DMS79 (cell line): ENCODE measurements around the gene ARHGEF17.
"Not testable (repeated sequence)": the region's sequence is repeated elsewhere in the genome, so short reads cannot be mapped to it uniquely, and the experiment has no call there.

ENCODE experiments used
- DNase-seq: peaks from one replicate; lab custom pipeline; 2025; lab: John Stamatoyannopoulos, UW

ARHGEF17 gene

GRCh38 chr11:73273222-73273895 is 34.7 kb upstream of the ARHGEF17 start:
- no peak for DNase-seq

- not testable (repeated sequence) for DNase-seq
These were observed 33.9 kb upstream of the ARHGEF17 start for GRCh38 chr11:73274191-73274590.

- DNase-seq, result no peak
These were observed 33.2 kb upstream of the ARHGEF17 start for GRCh38 chr11:73274722-73275380.

GRCh38 chr11:73275381-73275750 is 32.7 kb upstream of the ARHGEF17 start:
- DNase-seq, result no peak

- DNase-seq, result no peak
These were observed 30.6 kb upstream of the ARHGEF17 start for GRCh38 chr11:73277467-73277866.

- no peak for DNase-seq
These were observed 27.4 kb upstream of the ARHGEF17 start for GRCh38 chr11:73280626-73281025.

GRCh38 chr11:73281201-73281741 is 26.8 kb upstream of the ARHGEF17 start:
- DNase-seq, result no peak

GRCh38 chr11:73281796-73282660 is 26.0 kb upstream of the ARHGEF17 start:
- no peak for DNase-seq

GRCh38 chr11:73283276-73284000 is 24.6 kb upstream of the ARHGEF17 start:
- no peak for DNase-seq

GRCh38 chr11:73284106-73284505 is 24.0 kb upstream of the ARHGEF17 start:
- no peak for DNase-seq

GRCh38 chr11:73285721-73286120 is 22.4 kb upstream of the ARHGEF17 start:
- no peak for DNase-seq

GRCh38 chr11:73286240-73286810 is 21.8 kb upstream of the ARHGEF17 start:
- no peak for DNase-seq

GRCh38 chr11:73287400-73288101 is 20.5 kb upstream of the ARHGEF17 start:
- no peak for DNase-seq

GRCh38 chr11:73288192-73288872 is 19.7 kb upstream of the ARHGEF17 start:
- DNase-seq, result no peak

- peak; percentile 50 for DNase-seq
These were observed 19.0 kb upstream of the ARHGEF17 start for GRCh38 chr11:73288873-73289707.

GRCh38 chr11:73290536-73290935 is 17.5 kb upstream of the ARHGEF17 start:
- no peak for DNase-seq

- DNase-seq, result no peak
These were observed 16.9 kb upstream of the ARHGEF17 start for GRCh38 chr11:73291196-73291595.

- no peak for DNase-seq
These were observed 16.1 kb upstream of the ARHGEF17 start for GRCh38 chr11:73291781-73292524.

GRCh38 chr11:73292525-73292894 is 15.6 kb upstream of the ARHGEF17 start:
- DNase-seq, result no peak
